Measurements from ENCODE around the gene TBC1D9.

TBC1D9 gene

DNA sequence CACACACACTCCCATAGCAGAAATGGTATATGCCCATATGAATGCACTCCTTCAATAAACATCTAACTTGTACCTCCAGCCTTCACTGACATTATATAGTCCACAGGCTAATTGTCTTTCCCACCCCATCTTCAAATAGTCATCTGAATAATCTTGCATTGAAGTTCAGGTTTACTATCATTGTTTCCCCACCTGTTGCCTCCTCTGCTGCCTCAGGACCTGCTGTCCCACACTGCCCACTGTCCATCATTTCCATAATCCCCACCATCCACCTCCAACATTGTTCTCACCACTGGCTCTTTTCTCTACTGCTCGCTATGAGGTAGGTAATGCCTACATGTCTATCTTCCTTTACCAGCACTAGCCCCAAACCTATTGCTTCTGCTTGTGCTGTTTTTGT is 66.1 kb downstream of the TBC1D9 start:
- DNase-seq (ENCODE audit: low spot score), result no peak
- TF ChIP-seq, protein P1, sequence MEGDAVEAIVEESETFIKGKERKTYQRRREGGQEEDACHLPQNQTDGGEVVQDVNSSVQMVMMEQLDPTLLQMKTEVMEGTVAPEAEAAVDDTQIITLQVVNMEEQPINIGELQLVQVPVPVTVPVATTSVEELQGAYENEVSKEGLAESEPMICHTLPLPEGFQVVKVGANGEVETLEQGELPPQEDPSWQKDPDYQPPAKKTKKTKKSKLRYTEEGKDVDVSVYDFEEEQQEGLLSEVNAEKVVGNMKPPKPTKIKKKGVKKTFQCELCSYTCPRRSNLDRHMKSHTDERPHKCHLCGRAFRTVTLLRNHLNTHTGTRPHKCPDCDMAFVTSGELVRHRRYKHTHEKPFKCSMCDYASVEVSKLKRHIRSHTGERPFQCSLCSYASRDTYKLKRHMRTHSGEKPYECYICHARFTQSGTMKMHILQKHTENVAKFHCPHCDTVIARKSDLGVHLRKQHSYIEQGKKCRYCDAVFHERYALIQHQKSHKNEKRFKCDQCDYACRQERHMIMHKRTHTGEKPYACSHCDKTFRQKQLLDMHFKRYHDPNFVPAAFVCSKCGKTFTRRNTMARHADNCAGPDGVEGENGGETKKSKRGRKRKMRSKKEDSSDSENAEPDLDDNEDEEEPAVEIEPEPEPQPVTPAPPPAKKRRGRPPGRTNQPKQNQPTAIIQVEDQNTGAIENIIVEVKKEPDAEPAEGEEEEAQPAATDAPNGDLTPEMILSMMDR (IDR thresholded peaks at IDR 0.05; ENCODE audit: extremely low read depth, missing control alignments), result no peak

GRCh38 chr4:140689623-140690022 is 66.6 kb downstream of the TBC1D9 start:
- DNase-seq (ENCODE audit: low spot score), result no peak
- TF ChIP-seq, protein P1 (IDR thresholded peaks at IDR 0.05; ENCODE audit: extremely low read depth, missing control alignments), result no peak

DNA sequence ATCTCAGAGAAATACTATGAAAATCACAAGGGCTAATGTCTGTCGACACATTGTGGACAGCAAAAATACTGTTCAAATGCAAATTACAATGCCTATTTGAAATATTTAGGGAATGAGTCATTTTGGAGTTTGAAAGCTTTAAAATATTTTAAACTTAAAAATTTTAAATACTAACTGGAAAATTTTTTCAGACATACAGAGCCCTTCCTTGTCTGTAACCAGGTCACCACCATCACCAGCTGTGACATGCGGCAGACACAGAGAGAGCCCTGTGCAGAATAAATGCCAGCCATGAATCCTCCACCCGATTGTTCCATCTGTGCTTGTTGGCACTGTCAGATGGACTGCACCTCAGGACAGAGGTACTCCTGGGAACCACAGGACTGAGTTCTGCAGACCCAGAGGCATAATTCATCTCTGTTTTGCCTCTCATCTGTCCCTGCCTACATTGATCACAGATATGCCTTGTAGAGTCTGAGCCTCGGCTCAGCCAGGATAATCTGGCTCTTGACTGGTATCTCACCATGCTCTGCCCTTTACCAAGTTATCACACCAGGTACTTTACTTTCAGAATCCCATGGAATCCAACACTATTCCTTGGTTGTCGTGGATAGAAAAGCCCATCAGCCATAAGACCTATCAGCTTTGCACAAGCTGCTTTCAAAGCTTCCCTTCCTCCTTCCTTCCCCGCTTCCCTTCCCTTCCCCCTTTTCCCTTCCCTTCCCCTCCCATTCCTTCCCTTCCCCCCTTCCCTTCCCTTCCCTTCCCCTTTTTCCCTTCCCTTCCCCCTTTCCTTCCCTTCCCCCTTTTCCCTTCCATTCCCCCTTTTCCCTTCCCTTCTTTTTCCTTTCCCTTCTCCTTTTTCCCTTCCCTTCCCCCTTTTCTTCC is 67.2 kb downstream of the TBC1D9 start:
- no peak for DNase-seq (ENCODE audit: low spot score)
- TF ChIP-seq, protein P1 (IDR thresholded peaks at IDR 0.05; ENCODE audit: extremely low read depth, missing control alignments), result no peak

- TF ChIP-seq, protein P1 (IDR thresholded peaks at IDR 0.05; ENCODE audit: extremely low read depth, missing control alignments), result no peak
- no peak for DNase-seq (ENCODE audit: low spot score)
These were observed 69.4 kb downstream of the TBC1D9 start for GRCh38 chr4:140686796-140687195.

GRCh38 chr4:140684314-140684713 is 71.9 kb downstream of the TBC1D9 start:
- no peak for DNase-seq (ENCODE audit: low spot score)
- TF ChIP-seq, protein P1 (IDR thresholded peaks at IDR 0.05; ENCODE audit: extremely low read depth, missing control alignments), result no peak

- TF ChIP-seq, protein P1 (IDR thresholded peaks at IDR 0.05; ENCODE audit: extremely low read depth, missing control alignments), result no peak
- DNase-seq (ENCODE audit: low spot score), result no peak
These were observed 75.0 kb downstream of the TBC1D9 start for GRCh38 chr4:140681201-140681600.

DNA sequence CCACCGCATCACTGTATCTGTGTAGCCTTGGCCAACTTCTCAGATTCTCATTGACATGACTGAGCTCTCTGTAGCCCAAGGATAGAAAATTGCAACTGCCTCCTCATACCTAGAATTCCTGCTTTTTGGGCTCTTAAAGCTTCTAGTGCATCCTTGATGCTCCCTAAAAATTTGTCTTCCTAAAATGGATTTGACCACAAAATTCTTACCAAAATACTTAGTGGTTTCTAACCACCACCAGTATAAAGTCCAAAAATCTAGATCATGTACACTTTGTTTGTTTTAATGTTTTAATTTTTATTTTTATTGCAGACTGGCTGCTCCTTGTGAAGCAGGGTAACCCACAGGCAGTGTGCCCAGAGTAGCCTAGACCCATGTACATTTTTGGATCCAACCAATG is 75.5 kb downstream of the TBC1D9 start:
- DNase-seq (ENCODE audit: low spot score), result no peak
- TF ChIP-seq, protein P1 (IDR thresholded peaks at IDR 0.05; ENCODE audit: extremely low read depth, missing control alignments), result no peak
